GM18519 (cell line): ENCODE results near the gene AMN.
"Not testable (repeated sequence)": the region's sequence is repeated elsewhere in the genome, so short reads cannot be mapped to it uniquely, and the experiment has no call there.

ENCODE experiments used
- ATAC-seq: cut with Tn5 transposase; IDR thresholded peaks from one replicate; pipeline ENCODE4 v1.9.1; 2021; ENCODE audit warnings: mild to moderate bottlenecking, moderate library complexity; ENCODE audit not compliant: unreplicated experiment, low FRiP score

AMN gene

GRCh38 chr14:102922490-102923200, at the start of gene AMN:
AMN (plus strand) TSS chr14:102922663; CDS start chr14:102922689, 26 bp downstream.
- no peak for ATAC-seq

GRCh38 chr14:102873131-102873530, 49.3 kb upstream of the AMN start:
- no peak for ATAC-seq

- ATAC-seq = no peak
Observed at GRCh38 chr14:102873546-102874061, 48.9 kb upstream of the AMN start.

- ATAC-seq = no peak
Observed at GRCh38 chr14:102875652-102876051, 46.8 kb upstream of the AMN start.

GRCh38 chr14:102877511-102877910, 45.0 kb upstream of the AMN start:
- not testable (repeated sequence) for ATAC-seq

GRCh38 chr14:102878174-102878969, 44.1 kb upstream of the AMN start:
- no peak for ATAC-seq

- ATAC-seq = no peak
Observed at GRCh38 chr14:102878970-102879460, 43.4 kb upstream of the AMN start.

GRCh38 chr14:102882226-102882906, 40.1 kb upstream of the AMN start:
- ATAC-seq = no peak

- no peak for ATAC-seq
Observed at GRCh38 chr14:102883089-102883541, 39.3 kb upstream of the AMN start.

- ATAC-seq = no peak
Observed at GRCh38 chr14:102883554-102883953, 38.9 kb upstream of the AMN start.

- ATAC-seq = no peak
Observed at GRCh38 chr14:102885737-102886447, 36.6 kb upstream of the AMN start.

GRCh38 chr14:102888748-102889147, 33.7 kb upstream of the AMN start:
- ATAC-seq = no peak

- ATAC-seq = no peak
Observed at GRCh38 chr14:102889615-102890014, 32.8 kb upstream of the AMN start.

- no peak for ATAC-seq
Observed at GRCh38 chr14:102891111-102891510, 31.4 kb upstream of the AMN start.

GRCh38 chr14:102891556-102891955, 30.9 kb upstream of the AMN start:
- ATAC-seq = no peak

GRCh38 chr14:102892651-102893050, 29.8 kb upstream of the AMN start:
- ATAC-seq = no peak

GRCh38 chr14:102893452-102893851, 29.0 kb upstream of the AMN start:
- no peak for ATAC-seq

GRCh38 chr14:102896735-102897134, 25.7 kb upstream of the AMN start:
- not testable (repeated sequence) for ATAC-seq

- ATAC-seq = no peak
Observed at GRCh38 chr14:102897299-102898027, 25.0 kb upstream of the AMN start.
